ENCODE data around the gene OR2H1.

Gene OR2H1

DNA sequence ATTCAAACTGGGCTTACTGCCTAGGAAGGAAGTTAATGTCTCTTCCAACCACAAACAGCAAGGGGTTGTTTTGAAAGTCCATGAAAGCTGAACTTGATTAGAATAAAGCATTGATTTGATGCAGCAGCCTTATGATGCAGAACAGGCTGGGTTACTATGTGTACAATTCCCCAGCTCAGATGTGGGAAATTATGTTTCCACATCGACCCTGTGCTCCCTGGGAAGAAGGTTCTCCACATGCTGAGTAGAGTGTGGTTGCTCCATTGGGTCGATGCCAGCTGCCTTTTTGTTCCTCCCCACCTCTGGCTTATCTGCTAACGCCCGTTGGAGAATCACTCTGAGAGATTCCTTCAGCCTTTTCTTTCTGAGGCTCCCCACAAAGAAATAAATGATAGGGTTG is 29.6 kb downstream of the OR2H1 start:
- no peak for DNase-seq

DNA sequence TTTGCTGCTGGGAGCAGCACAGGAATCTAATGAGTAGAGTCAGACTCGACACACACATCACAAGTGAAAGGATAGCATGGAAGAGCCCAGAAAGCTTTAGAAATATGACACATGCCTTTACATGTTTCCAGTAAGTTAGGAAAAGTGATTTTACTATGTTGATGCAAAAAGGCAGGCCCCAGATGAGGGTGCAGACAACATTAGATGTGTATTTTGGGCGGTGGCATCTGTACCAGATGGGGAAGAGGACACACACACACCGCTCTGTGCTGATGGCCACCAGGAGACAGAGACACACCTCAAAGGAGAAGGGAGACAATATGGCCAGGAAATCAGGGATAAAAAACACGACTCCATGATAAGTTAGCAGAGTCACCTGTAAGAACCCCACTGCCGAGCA is 30.2 kb downstream of the OR2H1 start:
- DNase-seq, result no peak

DNA sequence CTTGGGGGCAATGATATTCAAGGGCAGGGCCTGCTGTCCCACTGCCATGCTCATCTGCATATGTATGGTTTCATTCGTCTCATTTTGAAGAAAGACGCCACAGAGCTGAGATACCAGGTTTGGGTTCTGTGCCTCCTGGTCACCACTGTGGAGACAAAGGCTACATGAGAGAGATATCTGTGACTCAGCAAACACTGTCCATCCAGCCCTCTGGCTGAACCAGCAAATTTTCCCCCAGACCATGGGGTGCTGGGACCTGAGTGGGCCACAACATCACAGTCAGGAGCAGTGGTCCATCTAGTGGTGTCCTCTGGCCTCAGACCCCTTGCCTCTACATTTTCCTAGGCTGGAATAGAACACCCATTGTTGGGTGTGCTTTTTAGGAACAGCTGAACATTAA is 30.7 kb downstream of the OR2H1 start, which contains the start of gene MAS1L:
TSS of gene MAS1L (minus strand) at position 297 of the 400 bp plus-strand sequence. CDS start at position 243, 54 bp downstream.
- no peak for DNase-seq

DNA sequence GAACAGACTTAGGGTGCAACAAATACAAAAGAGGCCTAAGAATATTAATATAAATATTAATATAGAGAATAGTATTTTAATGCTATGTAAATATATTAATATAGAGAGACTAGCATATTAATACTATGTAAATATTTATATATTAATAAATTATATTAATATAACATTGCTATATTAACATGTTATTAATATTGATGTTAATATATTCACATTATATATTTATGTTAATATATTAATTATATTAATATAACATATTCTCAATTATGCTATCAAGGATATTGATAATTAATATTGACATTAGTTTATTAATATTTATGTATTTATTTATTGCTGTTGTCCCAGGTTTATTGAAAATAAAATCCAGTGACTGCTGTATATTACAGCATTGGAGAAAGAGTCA is 31.9 kb downstream of the OR2H1 start:
- DNase-seq, result no peak

DNA sequence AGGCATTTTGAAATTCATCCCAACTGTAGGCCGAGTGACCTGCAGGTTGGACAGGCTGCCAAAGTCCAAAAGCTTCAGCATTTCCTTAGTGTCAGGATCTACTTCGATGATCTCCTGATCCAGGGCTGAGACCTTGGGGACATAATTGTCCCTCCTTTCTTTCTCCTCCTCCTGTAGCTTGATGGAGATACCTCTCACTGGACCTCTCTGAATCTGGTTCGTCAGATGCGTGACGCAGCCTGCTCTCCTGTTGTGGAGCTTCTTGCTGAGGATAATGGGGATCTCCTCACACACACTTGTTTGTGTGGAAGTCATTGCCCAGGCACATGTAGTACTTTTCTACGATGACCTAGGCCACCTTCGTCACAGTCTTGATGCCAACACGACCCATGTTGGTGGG is 32.3 kb downstream of the OR2H1 start:
- no peak for DNase-seq

DNA sequence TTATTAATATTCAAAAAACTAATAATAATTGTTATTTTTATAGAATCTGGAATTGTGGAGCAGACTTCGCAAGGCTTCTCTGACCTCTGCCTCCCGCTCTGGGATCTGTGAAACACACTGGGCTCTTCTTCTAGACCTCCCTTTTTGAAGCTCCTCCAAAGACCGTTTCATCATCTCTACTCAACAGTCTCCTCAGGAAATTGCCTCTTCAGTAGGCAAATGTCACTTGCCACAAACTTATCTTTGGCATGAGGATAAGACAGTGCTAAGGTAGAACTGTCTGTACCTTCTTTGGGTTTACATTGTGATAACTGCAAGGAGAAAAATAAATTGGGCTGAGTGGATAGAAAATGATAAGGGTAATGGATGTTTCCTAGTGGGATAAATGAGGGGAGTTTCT is 33.1 kb downstream of the OR2H1 start:
- DNase-seq, result no peak

DNA sequence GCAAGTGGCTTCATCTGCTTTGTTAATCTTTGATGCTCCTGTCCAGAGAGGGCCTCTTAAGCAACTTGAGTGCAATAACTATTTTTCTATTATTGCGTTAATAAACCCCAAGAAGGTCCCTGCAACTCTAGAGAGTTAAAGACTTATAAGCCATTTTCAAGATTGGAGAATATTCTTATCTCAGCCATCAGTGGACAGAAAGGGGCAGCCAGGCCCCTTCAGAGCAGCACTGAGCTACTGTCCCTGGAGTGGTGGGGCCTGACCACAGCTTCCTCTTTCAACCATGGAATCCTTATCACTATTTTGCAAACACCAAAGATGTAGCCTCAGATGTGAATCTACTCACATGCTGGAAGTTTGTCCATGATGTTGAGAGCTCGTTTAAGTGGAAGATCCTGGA is 33.6 kb downstream of the OR2H1 start:
- no peak for DNase-seq

DNA sequence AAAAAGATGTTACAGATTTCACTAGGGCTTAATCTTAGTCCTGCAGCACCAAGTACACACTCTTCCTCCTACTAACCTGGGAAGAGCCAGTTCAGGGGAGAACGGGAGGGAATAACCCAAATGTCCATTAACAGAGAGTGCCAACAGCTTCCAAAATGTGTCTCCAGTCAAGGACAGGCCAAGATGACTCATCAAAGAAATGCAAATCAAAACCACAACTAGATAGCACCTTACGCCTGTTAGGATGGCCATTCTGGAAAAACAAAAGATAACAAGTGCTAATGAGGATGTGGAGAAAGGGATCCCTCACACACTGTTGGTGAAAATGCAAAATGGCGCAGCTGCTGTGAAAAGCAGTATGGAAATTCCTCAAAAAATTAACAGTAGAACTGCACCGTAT is 34.6 kb downstream of the OR2H1 start:
- no peak for DNase-seq

DNA sequence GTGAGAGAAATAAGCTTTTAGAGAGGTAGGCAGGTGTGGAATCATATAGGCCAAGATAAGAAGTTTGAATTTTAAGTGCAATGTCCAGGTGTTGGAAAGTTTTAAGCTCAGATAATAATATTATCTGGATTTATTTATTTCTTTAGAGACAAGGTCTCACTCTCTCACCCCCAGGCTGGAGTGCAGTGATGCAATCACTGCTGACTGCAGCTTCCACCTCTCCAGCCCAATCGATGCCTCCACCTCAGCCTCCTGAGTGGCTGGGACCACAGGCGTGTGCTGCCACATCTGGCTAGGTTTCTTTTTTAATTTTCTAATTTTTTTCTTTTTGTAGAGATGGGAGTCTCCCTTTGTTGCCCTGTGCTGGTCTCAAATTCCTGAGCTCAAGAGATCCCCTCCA is 36.3 kb downstream of the OR2H1 start:
- DNase-seq, result no peak

DNA sequence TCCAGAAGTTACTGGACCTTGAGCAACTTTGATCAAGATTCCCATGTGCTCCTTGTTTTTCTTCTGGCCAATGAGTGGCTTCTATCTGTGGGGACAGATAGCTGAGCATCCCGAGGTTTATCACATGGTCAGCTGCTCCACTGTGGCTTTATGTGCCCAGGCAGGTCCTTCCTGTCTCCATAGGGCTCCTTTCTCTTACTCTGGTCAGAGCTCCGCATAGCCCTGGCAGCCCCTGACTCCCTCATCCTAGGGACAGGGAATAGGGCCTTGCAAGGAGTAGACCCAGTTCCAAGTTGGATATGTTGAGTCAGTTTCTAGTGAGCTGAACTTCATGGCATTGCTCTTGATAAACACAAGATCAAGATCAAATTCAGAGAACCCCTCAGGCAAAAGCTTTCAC is 37.2 kb downstream of the OR2H1 start:
- no peak for DNase-seq

DNA sequence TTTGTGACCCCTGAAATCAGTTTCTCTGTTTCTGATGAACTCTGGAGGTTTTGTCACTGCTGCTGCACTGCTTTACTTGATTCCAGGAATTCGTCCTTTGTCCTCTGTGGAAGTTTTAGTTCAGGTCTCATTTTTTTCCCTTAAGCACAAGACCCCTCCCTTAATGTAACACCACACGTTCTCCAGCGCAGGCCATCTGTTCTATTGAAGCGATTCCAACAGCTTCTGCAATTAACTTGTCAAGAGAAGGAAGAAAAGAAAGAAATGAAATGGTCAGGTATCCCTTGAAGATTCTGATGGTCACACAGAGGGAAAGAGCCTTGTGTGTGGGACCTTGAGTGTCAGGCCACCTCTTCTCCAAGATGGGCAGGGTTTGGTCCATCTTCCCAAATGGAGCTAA is 38.6 kb downstream of the OR2H1 start:
- DNase-seq, result no peak

DNA sequence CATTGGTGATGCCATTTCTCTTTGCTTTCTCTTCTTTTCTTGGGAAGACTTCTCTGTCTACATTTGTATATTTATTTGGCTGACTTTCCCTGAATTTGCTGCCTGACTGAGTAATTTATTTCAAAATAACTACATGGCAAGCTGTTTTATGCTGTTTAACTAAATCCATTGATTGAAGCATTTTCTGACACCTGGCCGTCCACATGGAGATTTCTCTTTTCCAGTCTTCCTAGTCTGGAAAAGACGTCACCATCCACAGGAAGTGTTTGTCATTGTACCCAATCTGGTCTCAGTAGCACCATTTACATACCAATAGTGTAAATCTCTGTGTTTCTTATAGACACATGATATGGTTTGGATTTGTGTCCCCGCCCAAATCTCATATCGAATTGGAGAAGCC is 40.0 kb downstream of the OR2H1 start:
- DNase-seq, result no peak

DNA sequence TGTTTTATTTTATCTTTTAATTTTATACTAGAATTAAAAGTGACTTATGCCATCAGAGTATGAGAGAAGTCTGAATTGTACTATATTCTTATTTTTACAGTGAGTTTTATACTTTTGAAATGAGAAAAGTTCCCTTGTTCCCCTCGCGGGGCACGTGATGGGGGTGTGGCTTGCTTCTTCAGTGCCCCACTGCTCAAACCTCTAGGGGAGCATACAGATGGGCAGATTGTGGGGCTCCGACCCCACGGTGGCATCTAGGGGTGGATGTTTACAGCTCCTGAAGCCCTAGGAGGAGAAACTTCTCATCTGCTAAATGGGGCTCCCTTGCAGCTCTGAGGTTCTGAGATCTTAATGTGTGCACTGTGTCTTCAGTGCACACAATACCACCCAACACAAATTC is 42.7 kb downstream of the OR2H1 start:
- no peak for DNase-seq

DNA sequence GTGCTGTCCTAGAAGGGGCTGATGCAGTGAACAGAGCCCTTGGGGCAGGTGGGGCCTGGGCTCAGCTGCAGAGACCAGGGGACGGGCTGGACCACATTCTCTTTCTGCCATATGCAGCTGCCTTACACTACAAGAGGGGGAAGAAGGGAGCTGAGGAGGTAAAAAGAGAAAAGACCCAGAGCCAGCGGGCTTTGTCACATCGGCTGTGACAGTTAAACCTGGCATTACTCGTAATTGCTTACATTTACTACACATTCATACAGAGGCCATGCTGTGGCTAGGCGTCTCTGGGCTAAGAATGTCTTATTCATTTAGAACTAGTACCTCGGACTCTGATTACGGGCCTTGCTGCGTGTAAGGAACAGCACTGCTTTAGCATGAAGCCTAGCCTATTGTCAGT is 43.6 kb downstream of the OR2H1 start:
- no peak for DNase-seq

DNA sequence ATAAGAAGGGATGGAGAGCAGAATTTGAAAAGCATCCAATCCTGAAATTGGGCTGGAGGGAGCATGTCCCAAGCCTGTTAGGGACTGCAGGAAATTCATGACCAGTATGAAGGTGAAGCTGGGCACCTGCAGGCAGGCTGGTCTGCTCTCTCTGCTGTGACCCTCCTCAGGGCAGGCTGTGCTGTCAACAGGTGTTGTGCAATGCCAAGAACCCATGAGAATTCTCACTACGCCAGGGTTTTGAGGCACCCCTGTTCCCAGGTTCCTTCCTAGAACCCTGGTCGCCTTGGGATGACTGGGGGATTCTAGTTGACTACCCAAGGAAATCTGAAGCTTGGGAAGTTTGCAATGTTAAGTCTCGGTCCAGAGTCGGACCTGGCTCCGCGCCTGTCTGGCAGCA is 44.2 kb downstream of the OR2H1 start:
- DNase-seq, result no peak

DNA sequence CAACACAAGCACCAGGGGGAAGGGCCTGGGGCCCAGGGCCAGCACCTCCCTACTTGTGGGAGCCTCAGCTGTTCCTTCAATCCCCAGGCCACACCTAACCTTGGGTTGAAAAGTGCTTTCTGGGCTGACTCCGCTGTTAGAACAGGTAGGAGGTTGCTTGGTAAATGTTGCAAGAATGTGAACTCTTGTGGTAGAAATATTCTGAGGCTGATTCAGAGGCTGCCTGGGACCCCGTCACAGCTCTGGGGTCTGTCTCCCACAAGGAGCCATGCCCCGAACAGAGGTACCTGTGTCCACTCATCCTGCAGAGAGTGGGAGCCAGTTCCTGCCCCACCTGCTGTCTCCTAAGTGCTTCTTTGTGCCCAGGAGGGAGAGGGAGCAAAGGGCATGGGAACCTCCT is 45.2 kb downstream of the OR2H1 start:
- DNase-seq, result no peak

DNA sequence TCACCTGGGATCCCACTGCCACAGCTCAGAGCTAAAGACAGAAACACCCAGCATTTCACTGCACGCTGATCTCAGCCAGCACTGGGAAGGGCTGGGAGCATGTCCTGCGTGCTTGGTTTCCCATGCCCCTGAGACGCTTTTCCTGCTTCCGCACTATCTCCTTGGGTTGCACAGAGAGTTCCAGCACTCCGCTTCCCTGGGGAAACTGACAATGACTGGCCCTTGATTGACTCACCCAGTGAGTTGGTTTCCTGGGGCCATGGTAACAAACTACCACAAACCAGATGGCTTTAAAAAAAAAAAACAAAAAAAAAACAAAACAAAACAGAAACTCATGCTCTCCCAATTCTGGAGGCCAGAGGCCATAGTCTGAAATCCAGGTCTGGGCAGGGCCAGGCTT is 45.6 kb downstream of the OR2H1 start:
- no peak for DNase-seq

DNA sequence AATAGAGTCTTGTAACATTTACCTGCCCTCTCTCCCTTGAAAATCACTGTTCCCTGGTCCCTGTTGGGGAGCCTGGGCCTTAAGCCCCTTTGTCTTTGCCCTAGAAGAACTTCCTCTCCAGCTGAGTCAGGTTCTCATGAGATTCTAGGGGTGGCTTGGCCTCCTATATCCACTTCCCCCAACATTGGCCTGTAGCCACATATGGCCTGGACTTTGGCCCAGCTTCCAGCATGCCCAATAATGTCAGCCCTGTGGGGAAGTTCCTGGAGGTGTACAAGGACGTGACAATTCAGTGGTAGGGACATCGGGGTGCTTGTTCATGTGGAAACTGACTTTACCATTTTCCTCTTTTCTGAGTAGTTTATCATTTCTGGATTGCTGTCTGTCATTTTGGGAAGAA is 48.0 kb downstream of the OR2H1 start:
- DNase-seq, result no peak

DNA sequence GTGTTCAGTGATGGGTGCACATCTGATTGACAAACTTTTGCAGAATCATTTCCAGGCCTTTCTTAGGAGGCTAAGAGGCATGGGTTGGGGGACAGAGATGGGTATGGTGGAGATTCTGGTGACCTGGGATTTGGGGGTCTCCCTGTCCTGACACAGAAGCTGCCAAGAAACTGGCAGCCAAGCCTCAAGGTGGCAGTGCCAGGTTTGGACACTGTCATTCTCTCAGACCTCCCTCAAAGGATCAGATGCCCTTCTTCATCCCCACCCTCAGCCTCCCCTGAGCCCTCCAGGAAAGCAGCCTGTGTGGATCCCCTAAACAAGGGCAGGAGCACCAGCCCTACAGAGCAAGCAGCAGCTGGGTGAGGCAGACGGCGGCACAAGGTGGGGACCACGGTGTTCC is 48.9 kb downstream of the OR2H1 start:
- DNase-seq, result no peak

DNA sequence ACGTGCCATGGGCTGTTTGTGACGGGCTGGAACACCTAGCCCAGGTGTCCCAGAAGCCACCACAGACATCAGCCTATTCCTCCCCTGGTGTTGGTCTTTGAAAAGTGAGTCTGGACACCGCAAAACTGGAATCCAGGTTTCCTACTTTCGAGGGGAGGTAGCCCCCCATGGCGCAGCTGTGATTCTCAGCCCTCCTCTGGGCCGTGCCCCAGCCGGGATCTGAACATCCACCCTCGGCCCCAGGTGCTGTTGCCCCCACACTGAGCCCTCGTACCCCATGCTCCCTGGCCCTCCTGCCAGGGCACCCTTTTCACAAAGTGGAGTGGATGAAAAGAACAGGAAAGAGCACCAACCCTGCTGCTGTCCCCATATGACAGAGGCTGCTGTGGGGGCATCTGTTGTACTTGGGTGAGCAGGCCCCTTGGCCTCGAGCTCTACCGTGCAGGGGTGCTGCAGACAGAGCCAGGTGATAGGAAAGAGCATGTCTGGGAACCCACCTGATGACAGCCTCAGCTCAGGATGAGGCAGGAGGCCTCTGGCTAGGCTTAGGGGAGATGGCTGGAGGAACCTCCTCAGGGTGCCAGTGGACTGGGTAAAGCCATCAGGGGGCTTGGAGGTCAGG is 49.6 kb downstream of the OR2H1 start:
- no peak for DNase-seq

DNA sequence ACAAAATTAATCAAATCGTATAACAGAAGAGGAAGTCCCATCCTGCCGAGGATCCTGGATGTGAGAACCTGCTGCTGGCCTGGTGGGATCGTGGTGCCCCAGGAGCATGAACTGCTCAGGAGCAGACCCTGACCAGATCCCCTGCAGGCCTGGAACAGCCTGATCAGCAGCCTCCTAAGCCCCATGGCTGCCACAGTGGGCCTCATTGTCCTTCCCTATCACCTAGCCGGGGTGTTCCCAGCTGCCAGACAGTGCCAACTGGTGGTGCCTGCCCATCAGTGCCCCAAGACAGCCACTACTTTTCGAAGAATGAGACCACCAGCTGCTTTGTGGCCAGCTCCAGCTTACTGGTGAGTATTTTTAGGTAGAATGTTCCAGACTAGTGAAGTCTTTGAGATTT is 50.4 kb downstream of the OR2H1 start:
- DNase-seq, result no peak

DNA sequence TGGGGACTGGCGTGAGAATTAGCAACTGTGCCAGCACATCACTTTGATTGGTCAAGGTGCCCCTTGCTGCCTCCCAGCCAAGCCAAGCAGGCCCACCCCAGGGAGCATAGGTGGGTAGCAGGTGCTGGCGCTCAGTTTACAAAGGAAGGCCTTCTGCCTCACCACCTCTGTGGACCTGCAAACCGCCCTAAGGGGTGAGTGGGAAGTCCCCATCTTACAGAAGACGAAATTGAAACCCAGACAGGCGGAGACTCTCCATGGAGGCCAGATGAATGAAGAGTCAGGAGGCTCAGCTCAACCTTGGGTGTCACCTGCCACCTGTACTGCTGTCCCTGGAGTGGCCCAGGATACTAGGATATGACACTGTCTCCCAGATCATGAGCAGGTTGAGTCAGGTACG is 52.3 kb downstream of the OR2H1 start:
- DNase-seq, result no peak

DNA sequence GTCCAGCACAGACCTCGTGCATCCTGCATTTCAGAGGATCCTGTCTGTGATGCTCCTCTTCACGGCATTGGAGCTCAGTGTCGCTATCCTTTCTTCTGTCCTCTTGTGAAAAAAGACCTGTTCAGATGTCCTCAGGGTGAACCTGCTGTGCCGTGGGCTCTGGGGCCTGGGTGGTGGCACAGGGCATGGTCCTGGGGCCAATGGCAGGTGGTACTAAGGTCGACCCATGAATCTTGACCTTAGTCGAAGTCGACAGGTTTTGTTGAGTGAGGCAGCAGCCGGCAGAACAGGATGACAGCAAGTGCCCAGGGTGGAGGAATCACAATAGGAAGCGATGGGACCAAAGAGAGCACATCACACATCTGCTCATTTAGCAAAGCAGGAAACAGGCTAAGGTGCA is 52.8 kb downstream of the OR2H1 start:
- DNase-seq, result no peak

DNA sequence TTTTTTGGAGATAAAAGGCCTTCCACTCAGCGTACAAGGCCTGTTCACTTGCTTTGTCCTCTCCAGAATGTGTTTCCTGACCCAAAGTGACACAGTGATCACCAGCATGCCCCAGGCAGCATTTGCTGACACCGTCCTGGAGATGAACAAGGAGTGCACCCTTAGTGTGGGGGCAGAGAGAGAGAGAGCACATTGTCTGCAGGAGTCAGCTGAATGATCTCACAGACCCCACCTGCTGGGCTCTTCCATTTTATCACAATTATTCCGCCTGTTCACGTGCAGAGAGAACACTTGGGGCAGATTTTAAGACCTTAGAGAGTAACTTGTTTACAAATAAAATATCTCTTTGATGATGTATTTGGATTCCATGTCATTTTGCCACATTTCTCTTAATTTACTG is 53.2 kb downstream of the OR2H1 start:
- DNase-seq, result no peak

DNA sequence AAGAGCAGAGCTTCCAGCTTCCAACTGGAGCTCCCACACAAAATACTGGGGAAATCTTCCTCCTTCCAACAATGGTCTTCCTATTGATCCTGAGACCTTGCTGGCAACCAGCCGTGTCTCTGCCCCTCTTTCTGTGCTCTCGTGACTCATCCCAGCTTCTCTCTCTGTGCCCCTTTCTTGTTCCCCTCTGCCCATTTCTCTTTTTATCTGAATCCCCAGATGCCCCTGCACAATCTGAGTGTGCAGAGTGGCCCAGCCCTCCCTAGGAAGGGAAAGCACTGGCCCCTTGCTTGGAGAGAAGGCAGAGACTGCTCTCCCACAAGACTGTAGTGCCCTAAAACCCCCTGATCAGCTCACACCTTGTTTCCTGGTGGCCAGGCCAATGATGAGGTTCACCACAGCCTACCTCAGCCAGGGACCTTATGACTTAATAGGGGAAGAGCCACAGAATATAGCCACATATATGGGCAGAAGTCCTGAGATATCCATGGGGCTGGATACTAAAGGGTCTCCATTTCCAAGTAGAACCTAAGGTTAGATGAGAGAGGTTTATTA is 53.9 kb downstream of the OR2H1 start:
- no peak for DNase-seq
